Measurements from ENCODE around the gene TTLL11. TPM values are rescaled to one million over a fixed set of nuclear protein-coding genes. Genes with fewer than 3 reads are reported as not detected.
A peak's percentile ranks its signal among the peaks of the same experiment; 100 is the strongest.

The TTLL11 gene
- total RNA-seq, 1 experiment from 2014 or later: 1.5 TPM

- Histone ChIP-seq H4K8ac (replicated peaks; ENCODE audit: insufficient read length, low read depth, low read length) (no peak overlapping the region), H3K79me2 (ENCODE audit: insufficient read depth, low read length) (no peaks in the 10 kb centered on the region), H3K27ac (ENCODE audit: insufficient read length, low read depth, low read length) (no peak overlapping the region), H2AK5ac (ENCODE audit: insufficient read length, low read length) (peak overlapping the region; percentile 83), H3K14ac (ENCODE audit: insufficient read depth, low read length) (no peak overlapping the region), H4K91ac (ENCODE audit: insufficient read length, low read depth, low read length) (no peak overlapping the region), H3K56ac (ENCODE audit: insufficient read length, low read depth, low read length) (no peak overlapping the region), H2AFZ (ENCODE audit: low read length) (no peak overlapping the region), H4K5ac (ENCODE audit: insufficient read length, low read depth, low read length) (no peak overlapping the region), H3K23ac (ENCODE audit: insufficient read length, low read depth, low read length) (no peak overlapping the region), H3K79me1 (ENCODE audit: insufficient read depth, low read depth, low read length, poor library complexity, severe bottlenecking) (no peaks in the 10 kb centered on the region), H3K18ac (ENCODE audit: insufficient read length, low read depth, low read length) (no peak overlapping the region), H2BK20ac (ENCODE audit: low read depth, low read length, poor library complexity, severe bottlenecking) (no peak overlapping the region), H4K20me1 (ENCODE audit: control insufficient read depth, insufficient read depth, insufficient read length) (no peaks in the 10 kb centered on the region), H3K9me3 (ENCODE audit: control insufficient read depth, low read depth, low read length) (no peaks in the 10 kb centered on the region), H2BK12ac (ENCODE audit: insufficient read length, low read depth, low read length) (no peak overlapping the region), H2BK5ac (ENCODE audit: insufficient read length, low read length) (no peak overlapping the region), H3T11ph (ENCODE audit: low read length) (no peak overlapping the region), H3K9ac (ENCODE audit: extremely low read depth, insufficient read length, low read length) (peak overlapping the region; percentile 23), H3K4me2 (ENCODE audit: insufficient read depth, insufficient read length, low read length) (no peak overlapping the region), H3K27me3 (ENCODE audit: insufficient read depth, low read length) (no peaks in the 10 kb centered on the region), H2BK15ac (ENCODE audit: low read depth, low read length) (no peak overlapping the region), H3K4me1 (ENCODE audit: insufficient read depth, low read length) (no peaks in the 10 kb centered on the region), H2BK120ac (ENCODE audit: low read depth, low read length, poor library complexity, severe bottlenecking) (no peak overlapping the region), H3K23me2 (ENCODE audit: insufficient read length, low read depth, low read length, poor library complexity, severe bottlenecking) (no peaks in the 10 kb centered on the region), H3K4ac (ENCODE audit: low read depth, low read length) (no peak overlapping the region)
- H3K27ac Mint-ChIP-seq: no peak overlapping the region
- no peak for TF ChIP-seq CTCF (conservative IDR thresholded peaks at IDR 0.05)
- no peak for DNase-seq
- H3K27me3 Mint-ChIP-seq (ENCODE audit: low read depth): peaks cover 4% of the 10 kb centered on the region
- no CpG with 5 or more reads among the region's 1 CpG for WGBS (ENCODE audit: extremely low coverage, insufficient read length, low lambda C conversion rate)
- peaks cover 3 to 6% (median 4%) of the 10 kb centered on the region in 3 experiments; a peak in 6 of 7 replicates for H3K36me3 Mint-ChIP-seq (ENCODE audit: insufficient read depth in 1 of 3, low read depth in 3 of 3)
- H3K4me1 Mint-ChIP-seq: peaks cover 3 to 4% of the 10 kb centered on the region in 2 experiments; a peak in 3 of 4 replicates
- H3K4me3 Mint-ChIP-seq: no peak overlapping the region
- peaks cover 7 to 10% of the 10 kb centered on the region in 2 experiments for H3K9me3 Mint-ChIP-seq
These were observed 126.4 kb downstream of the TTLL11 start for GRCh38 chr9:121966706-121967105.

Measured in H9 (cell line).